Stimulated activated CD4-positive, alpha-beta T cell treated with anti-CD3 and anti-CD28 coated beads, Interleukin-4, amount 100 ng/mL, for 24 hours (primary cell): Measurements from ENCODE around the gene HNRNPA1L2.
"Not testable (repeated sequence)": the region's sequence is repeated elsewhere in the genome, so short reads cannot be mapped to it uniquely, and the experiment has no call there.

Experiments
- DNase-seq: peaks from one replicate; pipeline ENCODE4 v3.0.0-alpha.2; 2020

HNRNPA1L2 gene

DNA sequence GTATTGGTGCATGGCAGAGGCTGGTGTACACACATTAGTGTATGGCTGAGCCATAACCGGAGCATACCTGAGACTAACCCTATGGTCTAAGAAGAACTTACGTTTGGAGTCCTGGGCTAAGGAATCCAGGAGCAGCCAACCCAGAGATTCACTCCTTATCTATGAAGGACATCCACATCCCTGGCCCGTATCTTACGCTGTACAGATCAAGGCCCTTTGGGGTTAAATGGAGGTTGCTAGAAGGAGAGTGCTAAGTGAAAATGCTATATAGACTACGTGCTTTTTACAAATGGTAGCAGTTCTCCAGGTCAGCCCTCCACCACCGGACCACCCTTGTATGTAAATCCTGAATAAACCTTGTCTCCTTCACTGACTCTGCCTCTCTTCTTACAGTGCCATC is 8.5 kb downstream of the HNRNPA1L2 start:
- no peak for DNase-seq

DNA sequence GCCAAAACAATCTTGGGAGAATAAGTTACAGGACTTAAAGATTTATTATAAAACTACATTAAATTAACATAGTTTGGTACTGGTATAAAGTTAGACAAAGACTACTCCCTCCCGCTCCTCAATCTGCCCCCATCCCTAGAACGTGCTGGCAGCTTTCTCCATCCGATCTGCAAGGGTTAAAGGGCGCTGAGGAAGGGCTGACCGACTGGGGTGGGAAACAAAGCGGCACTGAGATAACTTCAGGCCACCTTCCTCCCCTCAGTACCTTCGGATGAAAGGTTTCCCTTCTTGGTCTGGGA is 9.6 kb downstream of the HNRNPA1L2 start:
- DNase-seq: no peak

DNA sequence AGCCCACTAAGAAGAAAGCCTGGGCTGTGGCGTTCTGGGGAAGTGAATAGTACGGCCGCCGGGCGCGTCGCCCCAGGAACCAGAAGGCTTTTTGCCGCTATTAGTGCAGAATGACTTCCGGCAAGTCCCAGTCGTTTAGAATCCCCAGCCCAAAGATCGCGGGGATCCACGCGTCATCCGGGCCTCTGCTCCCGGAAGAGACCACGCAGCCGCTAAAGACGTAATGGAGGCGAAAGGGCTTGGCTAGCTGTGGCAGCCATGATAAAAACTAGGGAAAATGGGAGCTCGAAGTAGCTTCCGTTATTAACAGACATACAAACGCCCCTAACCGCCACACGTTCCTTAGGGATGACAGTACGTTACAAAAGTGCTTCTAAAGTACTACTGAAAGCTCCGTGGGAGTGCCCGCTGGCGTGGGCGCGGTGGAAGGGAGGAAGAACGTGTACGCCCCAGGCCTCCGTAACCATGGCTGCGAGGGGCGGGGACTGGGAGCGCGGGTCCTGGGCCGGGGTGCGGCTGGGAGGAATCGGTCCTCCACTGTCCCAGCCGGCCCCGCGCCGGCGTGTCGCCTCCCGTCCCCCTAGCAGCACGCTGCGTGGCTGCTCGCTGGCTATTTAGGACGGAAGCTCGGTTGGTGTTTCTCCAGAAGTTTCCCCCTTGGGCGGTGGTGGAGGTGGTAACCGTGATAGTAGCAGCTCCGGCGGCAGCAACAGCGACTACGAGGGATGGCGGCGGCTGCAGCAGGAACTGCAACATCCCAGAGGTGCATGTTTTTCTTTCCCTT is 10.2 kb downstream of the HNRNPA1L2 start, which contains the start of gene SUGT1:
Gene SUGT1, plus strand, starts transcription at position 641 of the 784 bp plus-strand sequence. Its CDS starts 85 bp downstream, at position 726.
- DNase-seq: peak; percentile 96

DNA sequence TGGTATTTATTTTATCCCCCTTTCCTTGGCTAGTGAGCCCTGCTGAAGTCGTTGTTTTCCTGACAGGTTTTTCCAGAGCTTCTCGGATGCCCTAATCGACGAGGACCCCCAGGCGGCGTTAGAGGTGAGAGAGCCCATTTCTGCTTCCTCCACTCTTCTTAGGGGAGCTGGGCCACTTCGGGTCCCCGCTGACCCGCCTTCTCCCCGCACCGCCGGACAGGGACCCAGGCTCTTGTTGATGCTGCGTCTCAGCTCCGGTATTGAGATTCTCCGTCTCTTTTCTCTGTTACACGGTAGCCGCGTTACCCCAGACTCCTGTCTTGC is 10.7 kb downstream of the HNRNPA1L2 start:
- no peak for DNase-seq

DNA sequence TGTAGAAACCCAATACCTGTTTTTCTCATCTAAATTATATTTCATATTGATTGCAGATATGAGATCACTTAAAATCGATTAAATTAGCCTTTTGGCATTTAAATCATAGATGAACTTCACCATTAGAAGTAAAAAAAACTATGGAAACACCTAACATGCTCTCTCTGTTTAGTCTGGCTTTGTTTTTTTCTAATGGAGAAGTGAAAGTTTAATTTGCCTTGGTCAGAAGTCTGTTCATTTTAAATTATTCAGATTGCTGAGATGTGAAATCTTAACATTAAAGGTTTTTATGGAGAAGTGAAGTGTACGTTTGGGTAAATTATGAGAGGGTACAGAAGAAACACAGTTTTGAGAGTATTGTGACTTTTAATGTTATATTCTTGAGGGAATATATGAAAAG is 17.1 kb downstream of the HNRNPA1L2 start:
- no peak for DNase-seq

DNA sequence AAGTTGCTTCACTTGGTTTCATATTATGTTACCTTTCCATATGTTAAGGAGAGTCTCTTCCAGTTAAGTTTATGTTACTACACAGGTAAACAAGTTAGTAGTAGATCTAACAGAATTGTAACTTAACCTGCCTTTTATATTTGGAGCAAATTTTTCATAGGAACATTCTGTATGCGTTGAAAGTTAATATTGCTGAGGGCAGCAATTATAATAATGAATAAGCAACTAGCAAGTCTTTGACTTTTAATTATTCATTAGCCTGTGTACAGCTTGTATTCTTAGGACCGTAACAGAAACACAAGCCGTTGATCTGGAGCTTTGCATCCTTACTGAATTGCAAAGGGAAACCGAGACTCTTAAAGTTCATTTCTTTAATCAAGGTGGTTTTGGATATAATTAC is 22.0 kb downstream of the HNRNPA1L2 start:
- no peak for DNase-seq

DNA sequence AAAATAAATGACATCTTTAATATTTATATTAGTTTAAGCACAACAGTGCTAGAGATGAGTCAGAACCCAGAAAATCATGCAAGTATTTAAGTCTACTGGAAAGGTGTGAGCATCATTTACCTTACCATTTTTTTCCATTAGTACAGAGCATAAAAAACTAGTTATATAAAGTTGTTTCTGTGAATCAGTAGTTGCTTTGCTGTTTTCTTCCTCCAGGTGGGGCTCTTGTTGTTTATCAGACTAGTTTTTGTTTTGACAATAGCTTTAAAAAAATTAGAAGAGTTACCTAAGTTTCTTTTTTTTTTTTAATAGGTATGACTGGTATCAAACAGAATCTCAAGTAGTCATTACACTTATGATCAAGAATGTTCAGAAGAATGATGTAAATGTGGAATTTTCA is 23.1 kb downstream of the HNRNPA1L2 start:
- no peak for DNase-seq

- DNase-seq: no peak
Measured at GRCh38 chr13:52669677-52670076, 27.4 kb downstream of the HNRNPA1L2 start.

DNA sequence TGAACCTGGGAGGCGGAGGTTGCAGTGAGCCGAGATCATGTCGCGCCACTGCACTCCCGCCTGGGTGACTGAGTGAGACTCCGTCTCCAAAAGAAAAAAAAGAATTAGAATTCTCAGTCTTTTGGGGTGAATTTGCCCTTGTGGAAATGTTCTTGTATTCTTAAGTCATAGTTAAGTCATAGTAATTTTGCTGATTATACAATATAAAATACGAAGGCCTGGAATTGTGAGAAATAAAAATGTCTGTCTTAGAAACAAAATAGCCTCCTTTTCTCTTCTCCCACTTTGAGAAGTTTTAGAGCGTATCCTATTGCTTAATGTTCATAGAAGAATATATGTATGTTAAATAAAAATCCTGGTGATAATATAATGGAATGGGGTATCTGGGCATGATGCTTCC is 28.5 kb downstream of the HNRNPA1L2 start:
- no peak for DNase-seq

GRCh38 chr13:52673465-52673864 is 31.2 kb downstream of the HNRNPA1L2 start:
- DNase-seq: no peak

DNA sequence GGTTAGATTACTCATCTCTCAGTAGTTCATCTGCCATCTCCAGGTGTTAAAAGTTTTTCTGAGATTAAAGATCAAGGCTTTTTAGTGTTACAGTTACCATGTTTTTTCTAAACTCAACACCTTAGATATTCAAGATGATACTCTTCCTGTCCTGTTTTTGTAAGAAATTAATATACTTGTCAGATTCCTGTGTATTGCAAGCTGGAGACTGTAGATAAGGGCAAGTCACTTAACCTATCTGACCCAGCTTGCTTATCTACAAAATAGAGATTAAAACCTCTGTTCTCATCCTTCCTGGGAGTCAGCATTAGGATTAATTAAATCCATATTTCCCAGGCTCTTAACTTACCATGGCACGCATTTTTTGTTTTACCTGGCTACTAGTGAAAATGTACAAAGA is 35.6 kb downstream of the HNRNPA1L2 start:
- DNase-seq: no peak

DNA sequence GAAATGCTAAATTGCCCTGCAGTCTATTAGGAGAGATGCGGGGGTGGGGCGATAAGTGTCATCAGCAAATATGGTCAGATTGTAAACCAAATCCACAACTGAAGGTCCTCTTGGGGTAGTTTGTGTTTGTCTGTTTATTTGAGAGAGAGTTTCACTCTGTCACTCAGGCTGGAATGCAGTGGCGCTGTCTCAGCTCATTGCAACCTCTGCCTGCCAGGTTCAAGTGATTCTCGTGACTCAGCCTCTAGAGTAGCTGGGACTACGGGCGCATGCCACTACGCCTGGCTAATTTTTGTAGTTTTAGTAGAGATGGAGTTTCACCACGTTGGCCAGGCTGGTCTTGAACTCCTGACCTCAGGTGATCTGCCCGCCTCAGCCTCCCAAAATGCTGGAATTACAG is 43.6 kb downstream of the HNRNPA1L2 start:
- not testable (repeated sequence) for DNase-seq

- DNase-seq: no peak
Measured at GRCh38 chr13:52686376-52686775, 44.1 kb downstream of the HNRNPA1L2 start.
